Testis (tissue), 2 donors: ENCODE results near the gene MNX1.

Experiments
- POLR2A ChIP-seq: fragments of 450-650 bp; IDR thresholded peaks from one replicate; pipeline ENCODE4 v1.6.1; 2017; ENCODE audit warnings: antibody characterized with exemption, mild to moderate bottlenecking, moderate library complexity
- TF ChIP-seq, protein P1 (sequence below), 3 experiments: fragments of 450-650 bp in 2 of 3; fragments of 200-600 bp in 1 of 3; sonication (generic) in 1 of 3; IDR thresholded peaks; one replicate each; pipeline ENCODE4 v1.5.1; 2016 to 2019; ENCODE audit warnings: antibody characterized with exemption in 3 of 3, mild to moderate bottlenecking in 2 of 3, moderate library complexity in 1 of 3

DNA sequence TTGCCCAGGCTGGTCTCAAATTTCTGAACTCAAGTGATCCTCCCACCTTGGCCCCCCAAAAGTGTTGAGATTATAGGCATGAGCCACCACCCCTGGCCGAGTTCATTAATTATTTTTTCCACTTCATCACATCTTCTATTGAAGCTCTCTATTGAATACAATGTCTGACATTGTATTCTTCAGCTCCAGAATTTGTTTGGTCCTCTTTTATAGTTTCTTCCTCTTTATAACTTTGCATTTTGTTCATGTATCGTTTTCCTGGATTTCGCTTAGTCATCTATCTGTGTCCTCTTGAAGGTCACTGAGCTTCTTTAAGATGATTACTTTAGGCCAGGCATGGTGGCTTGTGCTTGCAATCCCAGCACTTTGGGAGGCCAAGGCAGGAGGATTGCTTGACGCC, 30.8 kb downstream of the MNX1 start:
- TF ChIP-seq, protein P1, sequence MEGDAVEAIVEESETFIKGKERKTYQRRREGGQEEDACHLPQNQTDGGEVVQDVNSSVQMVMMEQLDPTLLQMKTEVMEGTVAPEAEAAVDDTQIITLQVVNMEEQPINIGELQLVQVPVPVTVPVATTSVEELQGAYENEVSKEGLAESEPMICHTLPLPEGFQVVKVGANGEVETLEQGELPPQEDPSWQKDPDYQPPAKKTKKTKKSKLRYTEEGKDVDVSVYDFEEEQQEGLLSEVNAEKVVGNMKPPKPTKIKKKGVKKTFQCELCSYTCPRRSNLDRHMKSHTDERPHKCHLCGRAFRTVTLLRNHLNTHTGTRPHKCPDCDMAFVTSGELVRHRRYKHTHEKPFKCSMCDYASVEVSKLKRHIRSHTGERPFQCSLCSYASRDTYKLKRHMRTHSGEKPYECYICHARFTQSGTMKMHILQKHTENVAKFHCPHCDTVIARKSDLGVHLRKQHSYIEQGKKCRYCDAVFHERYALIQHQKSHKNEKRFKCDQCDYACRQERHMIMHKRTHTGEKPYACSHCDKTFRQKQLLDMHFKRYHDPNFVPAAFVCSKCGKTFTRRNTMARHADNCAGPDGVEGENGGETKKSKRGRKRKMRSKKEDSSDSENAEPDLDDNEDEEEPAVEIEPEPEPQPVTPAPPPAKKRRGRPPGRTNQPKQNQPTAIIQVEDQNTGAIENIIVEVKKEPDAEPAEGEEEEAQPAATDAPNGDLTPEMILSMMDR (IDR thresholded peaks at IDR 0.05): no peak
- TF ChIP-seq POLR2A: no peak
